HCT116 (cell line): ENCODE data around the gene TPD52L1.

Source experiments
- EZH2 ChIP-seq: fragments of 200-600 bp; sonication (generic); IDR thresholded peaks from 2 replicates; pipeline ENCODE4 v1.6.1; 2017; ENCODE audit warnings: antibody characterized with exemption, mixed run types
- EZH2phosphoT487 ChIP-seq: fragments of 200-600 bp; IDR thresholded peaks from 2 replicates; pipeline ENCODE4 v1.6.1; 2018; ENCODE audit warnings: antibody characterized with exemption, borderline replicate concordance
- POLR2A ChIP-seq: IDR thresholded peaks from 2 replicates; pipeline ENCODE4 v1.7.0; 2011; ENCODE audit warnings: borderline replicate concordance; ENCODE audit not compliant: insufficient read depth, insufficient read length; ENCODE audit errors: extremely low read depth
- POLR2AphosphoS5 ChIP-seq: IDR thresholded peaks from 2 replicates; pipeline ENCODE4 v1.6.1; 2011; ENCODE audit warnings: mild to moderate bottlenecking, low read depth, low read length, moderate library complexity
- RAD21 ChIP-seq: IDR thresholded peaks from 2 replicates; pipeline ENCODE4 v1.6.1; 2012; ENCODE audit warnings: low read depth, mild to moderate bottlenecking
- YY1 ChIP-seq: IDR thresholded peaks from 2 replicates; pipeline ENCODE4 v1.6.1; 2011; ENCODE audit warnings: low read length, low read depth, moderate library complexity, mild to moderate bottlenecking; ENCODE audit not compliant: insufficient replicate concordance; ENCODE audit errors: extremely low read depth
- ZFX ChIP-seq: fragments of 450-650 bp; IDR thresholded peaks from 2 replicates; pipeline ENCODE4 v1.6.1; 2017
- TF ChIP-seq, protein P1 (sequence below), 3 experiments: fragments of 200-600 bp in 1 of 3; sonication (generic) in 1 of 3; IDR thresholded peaks in 2 of 3; conservative IDR thresholded peaks in 1 of 3; 2 replicates each; pipeline ENCODE4 v1.5.1; 2012 to 2017; ENCODE audit warnings: low read depth in 2 of 3, low read length in 2 of 3, antibody characterized with exemption in 1 of 3, borderline replicate concordance in 1 of 3, control low read depth in 1 of 3, mild to moderate bottlenecking in 1 of 3, mixed read lengths in 1 of 3, mixed run types in 1 of 3, moderate library complexity in 1 of 3; ENCODE audit not compliant: insufficient read depth in 1 of 3
- TF ChIP-seq, protein P2 (sequence below): IDR thresholded peaks from 2 replicates; pipeline ENCODE4 v1.6.1; 2012; ENCODE audit warnings: low read depth
- TF ChIP-seq, protein P3 (sequence below): IDR thresholded peaks from 2 replicates; pipeline ENCODE4 v1.6.1; 2011; ENCODE audit warnings: mild to moderate bottlenecking, low read length, moderate library complexity; ENCODE audit not compliant: insufficient replicate concordance; ENCODE audit errors: extremely low read depth
- TF ChIP-seq, protein P4 (sequence below): IDR thresholded peaks from 2 replicates; pipeline ENCODE4 v1.6.1; 2012

DNA sequence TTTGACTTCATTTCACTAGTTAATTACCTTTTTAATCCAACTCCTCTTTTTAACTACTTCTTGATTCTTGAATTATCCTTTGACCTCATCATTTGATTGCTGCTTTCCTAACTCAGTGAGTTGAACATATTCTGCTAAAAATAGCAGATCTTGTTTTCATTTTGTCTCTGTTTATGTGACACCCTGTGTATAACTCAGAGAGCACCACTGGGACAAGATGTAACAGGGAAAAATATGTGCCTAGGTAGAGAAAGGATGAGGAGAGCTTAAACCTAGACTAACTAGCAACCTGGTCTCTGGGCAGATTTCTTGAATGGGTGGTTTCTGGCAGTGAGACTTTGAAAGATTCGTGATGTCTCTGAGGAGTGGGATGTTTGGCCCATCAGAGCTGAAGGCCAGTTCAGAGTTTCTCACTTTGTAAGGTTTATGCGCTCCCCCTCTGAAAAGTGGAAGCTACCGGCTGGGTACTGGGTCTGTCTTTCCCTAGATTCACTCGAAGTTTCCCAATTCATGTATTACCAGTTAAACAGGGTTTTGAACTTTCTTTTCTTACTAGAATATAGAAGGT lies 61.8 kb downstream of the TPD52L1 start:
- TF ChIP-seq EZH2 (no peak), POLR2AphosphoS5 (no peak), POLR2A (no peak), ZFX (no peak), RAD21 (no peak), YY1 (no peak), EZH2phosphoT487 (no peak)
- TF ChIP-seq, protein P1, sequence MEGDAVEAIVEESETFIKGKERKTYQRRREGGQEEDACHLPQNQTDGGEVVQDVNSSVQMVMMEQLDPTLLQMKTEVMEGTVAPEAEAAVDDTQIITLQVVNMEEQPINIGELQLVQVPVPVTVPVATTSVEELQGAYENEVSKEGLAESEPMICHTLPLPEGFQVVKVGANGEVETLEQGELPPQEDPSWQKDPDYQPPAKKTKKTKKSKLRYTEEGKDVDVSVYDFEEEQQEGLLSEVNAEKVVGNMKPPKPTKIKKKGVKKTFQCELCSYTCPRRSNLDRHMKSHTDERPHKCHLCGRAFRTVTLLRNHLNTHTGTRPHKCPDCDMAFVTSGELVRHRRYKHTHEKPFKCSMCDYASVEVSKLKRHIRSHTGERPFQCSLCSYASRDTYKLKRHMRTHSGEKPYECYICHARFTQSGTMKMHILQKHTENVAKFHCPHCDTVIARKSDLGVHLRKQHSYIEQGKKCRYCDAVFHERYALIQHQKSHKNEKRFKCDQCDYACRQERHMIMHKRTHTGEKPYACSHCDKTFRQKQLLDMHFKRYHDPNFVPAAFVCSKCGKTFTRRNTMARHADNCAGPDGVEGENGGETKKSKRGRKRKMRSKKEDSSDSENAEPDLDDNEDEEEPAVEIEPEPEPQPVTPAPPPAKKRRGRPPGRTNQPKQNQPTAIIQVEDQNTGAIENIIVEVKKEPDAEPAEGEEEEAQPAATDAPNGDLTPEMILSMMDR (IDR thresholded peaks at IDR 0.05 in 2 of 3, conservative IDR thresholded peaks at IDR 0.05 in 1 of 3; ENCODE audit: borderline replicate concordance in 1 of 3, insufficient read depth in 1 of 3, low read depth in 2 of 3, low read length in 2 of 3) = no peak
- TF ChIP-seq, protein P2, sequence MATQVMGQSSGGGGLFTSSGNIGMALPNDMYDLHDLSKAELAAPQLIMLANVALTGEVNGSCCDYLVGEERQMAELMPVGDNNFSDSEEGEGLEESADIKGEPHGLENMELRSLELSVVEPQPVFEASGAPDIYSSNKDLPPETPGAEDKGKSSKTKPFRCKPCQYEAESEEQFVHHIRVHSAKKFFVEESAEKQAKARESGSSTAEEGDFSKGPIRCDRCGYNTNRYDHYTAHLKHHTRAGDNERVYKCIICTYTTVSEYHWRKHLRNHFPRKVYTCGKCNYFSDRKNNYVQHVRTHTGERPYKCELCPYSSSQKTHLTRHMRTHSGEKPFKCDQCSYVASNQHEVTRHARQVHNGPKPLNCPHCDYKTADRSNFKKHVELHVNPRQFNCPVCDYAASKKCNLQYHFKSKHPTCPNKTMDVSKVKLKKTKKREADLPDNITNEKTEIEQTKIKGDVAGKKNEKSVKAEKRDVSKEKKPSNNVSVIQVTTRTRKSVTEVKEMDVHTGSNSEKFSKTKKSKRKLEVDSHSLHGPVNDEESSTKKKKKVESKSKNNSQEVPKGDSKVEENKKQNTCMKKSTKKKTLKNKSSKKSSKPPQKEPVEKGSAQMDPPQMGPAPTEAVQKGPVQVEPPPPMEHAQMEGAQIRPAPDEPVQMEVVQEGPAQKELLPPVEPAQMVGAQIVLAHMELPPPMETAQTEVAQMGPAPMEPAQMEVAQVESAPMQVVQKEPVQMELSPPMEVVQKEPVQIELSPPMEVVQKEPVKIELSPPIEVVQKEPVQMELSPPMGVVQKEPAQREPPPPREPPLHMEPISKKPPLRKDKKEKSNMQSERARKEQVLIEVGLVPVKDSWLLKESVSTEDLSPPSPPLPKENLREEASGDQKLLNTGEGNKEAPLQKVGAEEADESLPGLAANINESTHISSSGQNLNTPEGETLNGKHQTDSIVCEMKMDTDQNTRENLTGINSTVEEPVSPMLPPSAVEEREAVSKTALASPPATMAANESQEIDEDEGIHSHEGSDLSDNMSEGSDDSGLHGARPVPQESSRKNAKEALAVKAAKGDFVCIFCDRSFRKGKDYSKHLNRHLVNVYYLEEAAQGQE = no peak
- TF ChIP-seq, protein P3, sequence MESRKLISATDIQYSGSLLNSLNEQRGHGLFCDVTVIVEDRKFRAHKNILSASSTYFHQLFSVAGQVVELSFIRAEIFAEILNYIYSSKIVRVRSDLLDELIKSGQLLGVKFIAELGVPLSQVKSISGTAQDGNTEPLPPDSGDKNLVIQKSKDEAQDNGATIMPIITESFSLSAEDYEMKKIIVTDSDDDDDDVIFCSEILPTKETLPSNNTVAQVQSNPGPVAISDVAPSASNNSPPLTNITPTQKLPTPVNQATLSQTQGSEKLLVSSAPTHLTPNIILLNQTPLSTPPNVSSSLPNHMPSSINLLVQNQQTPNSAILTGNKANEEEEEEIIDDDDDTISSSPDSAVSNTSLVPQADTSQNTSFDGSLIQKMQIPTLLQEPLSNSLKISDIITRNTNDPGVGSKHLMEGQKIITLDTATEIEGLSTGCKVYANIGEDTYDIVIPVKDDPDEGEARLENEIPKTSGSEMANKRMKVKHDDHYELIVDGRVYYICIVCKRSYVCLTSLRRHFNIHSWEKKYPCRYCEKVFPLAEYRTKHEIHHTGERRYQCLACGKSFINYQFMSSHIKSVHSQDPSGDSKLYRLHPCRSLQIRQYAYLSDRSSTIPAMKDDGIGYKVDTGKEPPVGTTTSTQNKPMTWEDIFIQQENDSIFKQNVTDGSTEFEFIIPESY = no peak
- TF ChIP-seq, protein P4, sequence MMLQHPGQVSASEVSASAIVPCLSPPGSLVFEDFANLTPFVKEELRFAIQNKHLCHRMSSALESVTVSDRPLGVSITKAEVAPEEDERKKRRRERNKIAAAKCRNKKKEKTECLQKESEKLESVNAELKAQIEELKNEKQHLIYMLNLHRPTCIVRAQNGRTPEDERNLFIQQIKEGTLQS = no peak
